Measurements from ENCODE around the gene GADL1.

Gene GADL1

GRCh38 chr3:30694148-30694547 lies 200.3 kb downstream of the GADL1 start:
- DNase-seq (ENCODE audit: low read depth) = no peak

GRCh38 chr3:30693470-30694120 lies 200.9 kb downstream of the GADL1 start:
- peak; percentile 35 for DNase-seq (ENCODE audit: low read depth)

GRCh38 chr3:30692498-30693130 lies 201.8 kb downstream of the GADL1 start:
- DNase-seq (ENCODE audit: low read depth) = no peak

- DNase-seq (ENCODE audit: low read depth) = no peak
Measured at GRCh38 chr3:30691944-30692343, 202.5 kb downstream of the GADL1 start.

GRCh38 chr3:30691249-30691880 lies 203.1 kb downstream of the GADL1 start:
- no peak for DNase-seq (ENCODE audit: low read depth)

GRCh38 chr3:30690199-30690598 lies 204.3 kb downstream of the GADL1 start:
- DNase-seq (ENCODE audit: low read depth) = no peak

- DNase-seq (ENCODE audit: low read depth) = peak; percentile 52
Measured at GRCh38 chr3:30688776-30689641, 205.5 kb downstream of the GADL1 start.

GRCh38 chr3:30687930-30688570 lies 206.4 kb downstream of the GADL1 start:
- no peak for DNase-seq (ENCODE audit: low read depth)

- no peak for DNase-seq (ENCODE audit: low read depth)
Measured at GRCh38 chr3:30686799-30687198, 207.7 kb downstream of the GADL1 start.

GRCh38 chr3:30686176-30686575 lies 208.3 kb downstream of the GADL1 start:
- no peak for DNase-seq (ENCODE audit: low read depth)

GRCh38 chr3:30685267-30685667 lies 209.2 kb downstream of the GADL1 start:
- DNase-seq (ENCODE audit: low read depth) = no peak

- DNase-seq (ENCODE audit: low read depth) = no peak
Measured at GRCh38 chr3:30684356-30684755, 210.1 kb downstream of the GADL1 start.

GRCh38 chr3:30683769-30684168 lies 210.7 kb downstream of the GADL1 start:
- no peak for DNase-seq (ENCODE audit: low read depth)

- DNase-seq (ENCODE audit: low read depth) = no peak
Measured at GRCh38 chr3:30682434-30683155, 211.9 kb downstream of the GADL1 start.

- DNase-seq (ENCODE audit: low read depth) = no peak
Measured at GRCh38 chr3:30681649-30682211, 212.7 kb downstream of the GADL1 start.

- DNase-seq (ENCODE audit: low read depth) = peak; percentile 70
Measured at GRCh38 chr3:30680789-30681648, 213.4 kb downstream of the GADL1 start.

GRCh38 chr3:30679045-30679444 lies 215.4 kb downstream of the GADL1 start:
- DNase-seq (ENCODE audit: low read depth) = no peak

- DNase-seq (ENCODE audit: low read depth) = no peak
Measured at GRCh38 chr3:30677347-30677685, 217.1 kb downstream of the GADL1 start.

- DNase-seq (ENCODE audit: low read depth) = no peak
Measured at GRCh38 chr3:30676424-30677346, 217.8 kb downstream of the GADL1 start.
